ENCODE results near the gene DLL4.

DLL4 gene

GRCh38 chr15:40928821-40929659, at the start of gene DLL4:
Gene DLL4, plus strand, starts transcription at chr15:40929340. Its CDS starts 329 bp downstream, at chr15:40929669.
- in situ Hi-C loops (cut with HindIII; ENCODE audit: low sequenced_read_pairs) = no loop called here
- TF ChIP-seq CTCF (IDR thresholded peaks at IDR 0.05; ENCODE audit: low read depth, low read length) = no peak
- DNase-seq (ENCODE audit: low read depth, low spot score) = peak; percentile 30

GRCh38 chr15:40879609-40880008, 49.5 kb upstream of the DLL4 start:
- no peak for TF ChIP-seq CTCF (IDR thresholded peaks at IDR 0.05; ENCODE audit: low read depth, low read length)
- in situ Hi-C loops (cut with HindIII; ENCODE audit: low sequenced_read_pairs) = no loop called here
- DNase-seq (ENCODE audit: low read depth, low spot score) = no peak
- H3K4me3 ChIP-seq (ENCODE audit: low read depth, low read length) = no peak overlapping the region

More at GRCh38 chr15:40928821-40929659, at the start of gene DLL4:
- peak within 1 kb of the TSS; percentile 25 for H3K4me3 ChIP-seq (ENCODE audit: low read depth, low read length)

GRCh38 chr15:40881351-40881750, 47.8 kb upstream of the DLL4 start:
- no peak for TF ChIP-seq CTCF (IDR thresholded peaks at IDR 0.05; ENCODE audit: low read depth, low read length)
- in situ Hi-C loops (cut with HindIII; ENCODE audit: low sequenced_read_pairs) = no loop called here
- DNase-seq (ENCODE audit: low read depth, low spot score) = no peak
- H3K4me3 ChIP-seq (ENCODE audit: low read depth, low read length) = no peak overlapping the region

- TF ChIP-seq CTCF (IDR thresholded peaks at IDR 0.05; ENCODE audit: low read depth, low read length) = no peak
- in situ Hi-C loops (cut with HindIII; ENCODE audit: low sequenced_read_pairs) = no loop called here
- H3K4me3 ChIP-seq (ENCODE audit: low read depth, low read length) = no peak overlapping the region
- DNase-seq (ENCODE audit: low read depth, low spot score) = no peak
Observed at GRCh38 chr15:40886586-40886985, 42.6 kb upstream of the DLL4 start.

GRCh38 chr15:40889112-40889511, 40.0 kb upstream of the DLL4 start:
- DNase-seq (ENCODE audit: low read depth, low spot score) = no peak
- in situ Hi-C loops (cut with HindIII; ENCODE audit: low sequenced_read_pairs) = no loop called here
- no peak for TF ChIP-seq CTCF (IDR thresholded peaks at IDR 0.05; ENCODE audit: low read depth, low read length)
- H3K4me3 ChIP-seq (ENCODE audit: low read depth, low read length) = no peak overlapping the region

- DNase-seq (ENCODE audit: low read depth, low spot score) = no peak
- TF ChIP-seq CTCF (IDR thresholded peaks at IDR 0.05; ENCODE audit: low read depth, low read length) = no peak
- in situ Hi-C loops (cut with HindIII; ENCODE audit: low sequenced_read_pairs) = no loop called here
- H3K4me3 ChIP-seq (ENCODE audit: low read depth, low read length) = no peak overlapping the region
Observed at GRCh38 chr15:40891138-40891537, 38.0 kb upstream of the DLL4 start.

Data from astrocyte of the spinal cord (primary cell).